ENCODE measurements around the gene USF2.
A peak's percentile ranks its signal among the peaks of the same experiment; 100 is the strongest.

Gene USF2

GRCh38 chr19:35265126-35265899, 3.4 kb upstream of the USF2 start:
- DNase-seq (ENCODE audit: low read depth in 2 of 2), result no peak

- DNase-seq (ENCODE audit: low read depth in 2 of 2), result no peak
Measured at GRCh38 chr19:35265900-35266519, 2.8 kb upstream of the USF2 start.

- DNase-seq (ENCODE audit: low read depth in 2 of 2), result no peak
Measured at GRCh38 chr19:35266520-35267352, 2.0 kb upstream of the USF2 start.

GRCh38 chr19:35267353-35267817, 1.4 kb upstream of the USF2 start:
- DNase-seq (ENCODE audit: low read depth in 2 of 2), result no peak

GRCh38 chr19:35267818-35268535, 785 bp upstream of the USF2 start:
- DNase-seq (ENCODE audit: low read depth in 2 of 2), result peak; percentile 49 to 60

- peak; percentile 63 to 68 for DNase-seq (ENCODE audit: low read depth in 2 of 2)
Measured at GRCh38 chr19:35269438-35270117, 816 bp downstream of the USF2 start.

- no peak for DNase-seq (ENCODE audit: low read depth in 2 of 2)
Measured at GRCh38 chr19:35270381-35270811, 1.6 kb downstream of the USF2 start.

- no peak for DNase-seq (ENCODE audit: low read depth in 2 of 2)
Measured at GRCh38 chr19:35271546-35271945, 2.8 kb downstream of the USF2 start.

- no peak for DNase-seq (ENCODE audit: low read depth in 2 of 2)
Measured at GRCh38 chr19:35272122-35272719, 3.5 kb downstream of the USF2 start.

GRCh38 chr19:35272954-35273649, 4.3 kb downstream of the USF2 start:
- no peak for DNase-seq (ENCODE audit: low read depth in 2 of 2)

- DNase-seq (ENCODE audit: low read depth in 2 of 2), result no peak
Measured at GRCh38 chr19:35273686-35274259, 5.0 kb downstream of the USF2 start.

GRCh38 chr19:35274323-35274722, 5.6 kb downstream of the USF2 start:
- no peak for DNase-seq (ENCODE audit: low read depth in 2 of 2)

GRCh38 chr19:35276706-35277281, 8.0 kb downstream of the USF2 start:
- DNase-seq (ENCODE audit: low read depth in 2 of 2), result no peak

- no peak for DNase-seq (ENCODE audit: low read depth in 2 of 2)
Measured at GRCh38 chr19:35278578-35279284, 10.0 kb downstream of the USF2 start.

GRCh38 chr19:35279374-35279773, 10.6 kb downstream of the USF2 start:
- no peak for DNase-seq (ENCODE audit: low read depth in 2 of 2)

- DNase-seq (ENCODE audit: low read depth in 2 of 2), result no peak
Measured at GRCh38 chr19:35279985-35280821, 11.4 kb downstream of the USF2 start.

- no peak for DNase-seq (ENCODE audit: low read depth in 2 of 2)
Measured at GRCh38 chr19:35281303-35281702, 12.5 kb downstream of the USF2 start.
